ENCODE data around the gene NLGN4X. TPM values are rescaled to one million over a fixed set of nuclear protein-coding genes. Genes with fewer than 3 reads are reported as not detected.

NLGN4X gene
- total RNA-seq, 1 experiment from 2014 or later: 1.5 TPM

GRCh38 chrX:5867778-5868177, 360.9 kb downstream of the NLGN4X start:
- DNase-seq (ENCODE audit: low spot score): no peak

GRCh38 chrX:5857232-5857631, 371.4 kb downstream of the NLGN4X start:
- DNase-seq (ENCODE audit: low spot score): no peak

- DNase-seq (ENCODE audit: low spot score): no peak
These were observed 375.7 kb downstream of the NLGN4X start for GRCh38 chrX:5852941-5853340.

- DNase-seq (ENCODE audit: low spot score): no peak
These were observed 386.1 kb downstream of the NLGN4X start for GRCh38 chrX:5842601-5843000.

Measured in A172 (cell line).